HepG2 (cell line): Measurements from ENCODE around the gene CDK14. TPM values are rescaled to one million over a fixed set of nuclear protein-coding genes. Genes with fewer than 3 reads are reported as not detected.

ENCODE experiments used
- FOXA1 ChIP-seq, 2 experiments: fragments of 450-650 bp in 1 of 2; sonication (generic) in 1 of 2; formaldehyde crosslinking in 1 of 2; IDR thresholded peaks; 2 replicates each; pipeline versions ENCODE4 v1.4.0 to v1.6.1; 2016 to 2020; ENCODE audit warnings: missing genetic modification reagents in 1 of 2
- HDAC2 ChIP-seq: sonication (generic); formaldehyde crosslinking; IDR thresholded peaks from 2 replicates; pipeline ENCODE4 v1.4.0; 2020; ENCODE audit warnings: missing genetic modification reagents
- HHEX ChIP-seq: IDR thresholded peaks from 2 replicates; pipeline ENCODE4 v1.6.1; 2016; ENCODE audit warnings: control low read depth
- MTF1 ChIP-seq: sonication (generic); formaldehyde crosslinking; IDR thresholded peaks from 2 replicates; pipeline ENCODE4 v1.5.0; 2020; ENCODE audit warnings: missing genetic modification reagents
- NCOA2 ChIP-seq: sonication (generic); formaldehyde crosslinking; IDR thresholded peaks from 2 replicates; pipeline ENCODE4 v1.8.0; 2022; ENCODE audit warnings: inconsistent platforms
- NR2F6 ChIP-seq, 2 experiments: IDR thresholded peaks; 2 replicates each; pipeline ENCODE4 v1.6.1; 2016; ENCODE audit warnings: antibody characterized with exemption in 1 of 2, mild to moderate bottlenecking in 1 of 2
- RFXANK ChIP-seq: IDR thresholded peaks from 2 replicates; pipeline ENCODE4 v1.6.1; 2016
- SIX4 ChIP-seq: sonication (generic); formaldehyde crosslinking; IDR thresholded peaks from 2 replicates; pipeline ENCODE4 v1.4.0; 2020; ENCODE audit warnings: missing genetic modification reagents
- SMAD3 ChIP-seq: sonication (generic); formaldehyde crosslinking; IDR thresholded peaks from 2 replicates; pipeline ENCODE4 v1.4.0; 2020; ENCODE audit warnings: missing genetic modification reagents
- SOX6 ChIP-seq, 2 experiments: fragments of 450-650 bp in 1 of 2; sonication (generic) in 1 of 2; formaldehyde crosslinking in 1 of 2; IDR thresholded peaks; 2 replicates each; pipeline versions ENCODE4 v1.4.0 to v1.6.1; 2017 to 2020; ENCODE audit warnings: antibody characterized with exemption in 1 of 2, mild to moderate bottlenecking in 1 of 2, missing genetic modification reagents in 1 of 2
- TARDBP ChIP-seq: sonication (generic); formaldehyde crosslinking; IDR thresholded peaks from 2 replicates; pipeline ENCODE4 v1.8.0; 2022; ENCODE audit warnings: mild to moderate bottlenecking, missing genetic modification reagents
- TEAD3 ChIP-seq: optimal IDR thresholded peaks from 2 replicates; pipeline ENCODE3; 2016; ENCODE audit warnings: borderline replicate concordance
- ZMYM2 ChIP-seq: sonication (generic); formaldehyde crosslinking; IDR thresholded peaks from 2 replicates; pipeline ENCODE4 v1.8.0; 2022; ENCODE audit warnings: mild to moderate bottlenecking, missing genetic modification reagents
- polyA plus RNA-seq, 8 experiments: library from polyadenylated mRNA; depleted of rRNA in 3 of 8; stranded (reverse) in 7 of 8; unstranded in 1 of 8; fragments of >200 nt; fragmentation: Illumina TruSeq in 4 of 8; extraction: Trizol in 4 of 8; gene quantifications; 2 replicates each; pipeline versions ENCODE4 v1.2.1 to v1.2.3, GENCODE V29; 2011 to 2016; ENCODE audit warnings: low read depth in 4 of 8, missing spikeins in 1 of 8, mixed read lengths in 1 of 8; ENCODE audit not compliant: insufficient read depth in 1 of 8
- total RNA-seq, 5 experiments: library from RNA; depleted of rRNA; stranded (reverse); fragments of >200 nt; fragmentation: Illumina TruSeq; extraction: Trizol; gene quantifications; 2 replicates each; pipeline ENCODE4 v1.2.3, GENCODE V29; 2016; ENCODE audit warnings: low read depth in 1 of 5
- TF ChIP-seq, protein P1 (sequence below), 2 experiments: IDR thresholded peaks; 2 replicates each; pipeline ENCODE4 v1.6.1; 2011 to 2012; ENCODE audit warnings: low read length in 2 of 2, borderline replicate concordance in 1 of 2, low read depth in 1 of 2, mild to moderate bottlenecking in 1 of 2, moderate library complexity in 1 of 2
- TF ChIP-seq, protein P2 (sequence below), 2 experiments: sonication (generic) in 1 of 2; formaldehyde crosslinking in 1 of 2; IDR thresholded peaks; 2 replicates each; pipeline versions ENCODE4 v1.4.0 to v1.6.1; 2016 to 2020; ENCODE audit warnings: borderline replicate concordance in 1 of 2, low read depth in 1 of 2, mild to moderate bottlenecking in 1 of 2, missing genetic modification reagents in 1 of 2
- TF ChIP-seq, protein P3 (sequence below): sonication (generic); formaldehyde crosslinking; IDR thresholded peaks from 2 replicates; pipeline ENCODE4 v1.4.0; 2020; ENCODE audit warnings: low read depth, missing genetic modification reagents

CDK14 gene
- total and polyA plus RNA-seq, 2 of the 13 experiments (the other 11 are each of a cell fraction or from before 2014, with no cell fraction given): 0.26 to 0.71 TPM

DNA sequence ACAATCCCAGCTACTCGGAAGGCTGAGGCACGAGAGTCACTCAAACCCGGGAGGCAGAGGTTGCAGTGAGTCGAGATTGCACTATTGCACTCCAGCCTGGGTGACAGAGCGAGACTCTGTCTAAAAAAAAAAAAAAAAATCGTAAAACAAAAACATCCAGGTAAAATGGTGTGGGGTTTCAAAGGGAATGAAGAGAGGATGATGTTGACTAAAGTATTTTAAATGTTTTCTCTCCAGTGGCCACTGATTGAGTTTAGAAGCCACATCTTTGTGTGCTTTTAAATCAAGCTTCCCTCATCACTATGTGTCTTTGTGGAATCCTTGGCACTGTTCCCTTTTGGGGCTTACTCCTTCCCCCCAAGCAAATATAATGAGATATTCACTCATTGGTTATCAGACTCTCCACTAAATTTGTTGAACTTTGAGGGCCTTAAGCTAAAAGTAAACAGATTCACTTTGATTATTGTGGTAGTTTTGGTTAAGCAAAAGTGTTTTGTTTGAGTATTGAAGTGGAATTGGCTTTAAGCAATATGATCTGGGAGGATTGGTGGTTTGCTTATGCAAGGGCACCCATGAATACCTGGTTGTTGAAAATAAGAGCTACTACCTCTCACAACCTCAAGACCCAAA lies 162.9 kb downstream of the CDK14 start (continued):
- no peak for TF ChIP-seq SOX6 (IDR thresholded peaks at IDR 0.05)
- peak; percentile 70; the same call in 1 of the 2 replicates for TF ChIP-seq SOX6 (CRISPR knock-in tag; IDR thresholded peaks at IDR 0.05)
- peak; percentile 89 for TF ChIP-seq NR2F6 (IDR thresholded peaks at IDR 0.05)
- TF ChIP-seq NR2F6 (CRISPR knock-in tag; IDR thresholded peaks at IDR 0.05): no peak
- TF ChIP-seq NCOA2 (CRISPR knock-in tag): peak; percentile 69
- TF ChIP-seq HDAC2: peak; percentile 79
- TF ChIP-seq MTF1: no peak
- TF ChIP-seq, protein P1, sequence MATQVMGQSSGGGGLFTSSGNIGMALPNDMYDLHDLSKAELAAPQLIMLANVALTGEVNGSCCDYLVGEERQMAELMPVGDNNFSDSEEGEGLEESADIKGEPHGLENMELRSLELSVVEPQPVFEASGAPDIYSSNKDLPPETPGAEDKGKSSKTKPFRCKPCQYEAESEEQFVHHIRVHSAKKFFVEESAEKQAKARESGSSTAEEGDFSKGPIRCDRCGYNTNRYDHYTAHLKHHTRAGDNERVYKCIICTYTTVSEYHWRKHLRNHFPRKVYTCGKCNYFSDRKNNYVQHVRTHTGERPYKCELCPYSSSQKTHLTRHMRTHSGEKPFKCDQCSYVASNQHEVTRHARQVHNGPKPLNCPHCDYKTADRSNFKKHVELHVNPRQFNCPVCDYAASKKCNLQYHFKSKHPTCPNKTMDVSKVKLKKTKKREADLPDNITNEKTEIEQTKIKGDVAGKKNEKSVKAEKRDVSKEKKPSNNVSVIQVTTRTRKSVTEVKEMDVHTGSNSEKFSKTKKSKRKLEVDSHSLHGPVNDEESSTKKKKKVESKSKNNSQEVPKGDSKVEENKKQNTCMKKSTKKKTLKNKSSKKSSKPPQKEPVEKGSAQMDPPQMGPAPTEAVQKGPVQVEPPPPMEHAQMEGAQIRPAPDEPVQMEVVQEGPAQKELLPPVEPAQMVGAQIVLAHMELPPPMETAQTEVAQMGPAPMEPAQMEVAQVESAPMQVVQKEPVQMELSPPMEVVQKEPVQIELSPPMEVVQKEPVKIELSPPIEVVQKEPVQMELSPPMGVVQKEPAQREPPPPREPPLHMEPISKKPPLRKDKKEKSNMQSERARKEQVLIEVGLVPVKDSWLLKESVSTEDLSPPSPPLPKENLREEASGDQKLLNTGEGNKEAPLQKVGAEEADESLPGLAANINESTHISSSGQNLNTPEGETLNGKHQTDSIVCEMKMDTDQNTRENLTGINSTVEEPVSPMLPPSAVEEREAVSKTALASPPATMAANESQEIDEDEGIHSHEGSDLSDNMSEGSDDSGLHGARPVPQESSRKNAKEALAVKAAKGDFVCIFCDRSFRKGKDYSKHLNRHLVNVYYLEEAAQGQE (IDR thresholded peaks at IDR 0.05; ENCODE audit: borderline replicate concordance in 1 of 2, low read depth in 1 of 2, low read length in 2 of 2): peak in 1 of 2 experiments; percentile 74; a peak in 1 of 4 replicates
- TF ChIP-seq, protein P2, sequence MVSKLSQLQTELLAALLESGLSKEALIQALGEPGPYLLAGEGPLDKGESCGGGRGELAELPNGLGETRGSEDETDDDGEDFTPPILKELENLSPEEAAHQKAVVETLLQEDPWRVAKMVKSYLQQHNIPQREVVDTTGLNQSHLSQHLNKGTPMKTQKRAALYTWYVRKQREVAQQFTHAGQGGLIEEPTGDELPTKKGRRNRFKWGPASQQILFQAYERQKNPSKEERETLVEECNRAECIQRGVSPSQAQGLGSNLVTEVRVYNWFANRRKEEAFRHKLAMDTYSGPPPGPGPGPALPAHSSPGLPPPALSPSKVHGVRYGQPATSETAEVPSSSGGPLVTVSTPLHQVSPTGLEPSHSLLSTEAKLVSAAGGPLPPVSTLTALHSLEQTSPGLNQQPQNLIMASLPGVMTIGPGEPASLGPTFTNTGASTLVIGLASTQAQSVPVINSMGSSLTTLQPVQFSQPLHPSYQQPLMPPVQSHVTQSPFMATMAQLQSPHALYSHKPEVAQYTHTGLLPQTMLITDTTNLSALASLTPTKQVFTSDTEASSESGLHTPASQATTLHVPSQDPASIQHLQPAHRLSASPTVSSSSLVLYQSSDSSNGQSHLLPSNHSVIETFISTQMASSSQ (IDR thresholded peaks at IDR 0.05; ENCODE audit: low read depth): peak; percentile 68
- TF ChIP-seq, protein P2 (CRISPR knock-in tag; IDR thresholded peaks at IDR 0.05; ENCODE audit: borderline replicate concordance): peak; percentile 64; the same call in 1 of the 2 replicates
- TF ChIP-seq RFXANK (CRISPR knock-in tag): no peak
- TF ChIP-seq, protein P3, sequence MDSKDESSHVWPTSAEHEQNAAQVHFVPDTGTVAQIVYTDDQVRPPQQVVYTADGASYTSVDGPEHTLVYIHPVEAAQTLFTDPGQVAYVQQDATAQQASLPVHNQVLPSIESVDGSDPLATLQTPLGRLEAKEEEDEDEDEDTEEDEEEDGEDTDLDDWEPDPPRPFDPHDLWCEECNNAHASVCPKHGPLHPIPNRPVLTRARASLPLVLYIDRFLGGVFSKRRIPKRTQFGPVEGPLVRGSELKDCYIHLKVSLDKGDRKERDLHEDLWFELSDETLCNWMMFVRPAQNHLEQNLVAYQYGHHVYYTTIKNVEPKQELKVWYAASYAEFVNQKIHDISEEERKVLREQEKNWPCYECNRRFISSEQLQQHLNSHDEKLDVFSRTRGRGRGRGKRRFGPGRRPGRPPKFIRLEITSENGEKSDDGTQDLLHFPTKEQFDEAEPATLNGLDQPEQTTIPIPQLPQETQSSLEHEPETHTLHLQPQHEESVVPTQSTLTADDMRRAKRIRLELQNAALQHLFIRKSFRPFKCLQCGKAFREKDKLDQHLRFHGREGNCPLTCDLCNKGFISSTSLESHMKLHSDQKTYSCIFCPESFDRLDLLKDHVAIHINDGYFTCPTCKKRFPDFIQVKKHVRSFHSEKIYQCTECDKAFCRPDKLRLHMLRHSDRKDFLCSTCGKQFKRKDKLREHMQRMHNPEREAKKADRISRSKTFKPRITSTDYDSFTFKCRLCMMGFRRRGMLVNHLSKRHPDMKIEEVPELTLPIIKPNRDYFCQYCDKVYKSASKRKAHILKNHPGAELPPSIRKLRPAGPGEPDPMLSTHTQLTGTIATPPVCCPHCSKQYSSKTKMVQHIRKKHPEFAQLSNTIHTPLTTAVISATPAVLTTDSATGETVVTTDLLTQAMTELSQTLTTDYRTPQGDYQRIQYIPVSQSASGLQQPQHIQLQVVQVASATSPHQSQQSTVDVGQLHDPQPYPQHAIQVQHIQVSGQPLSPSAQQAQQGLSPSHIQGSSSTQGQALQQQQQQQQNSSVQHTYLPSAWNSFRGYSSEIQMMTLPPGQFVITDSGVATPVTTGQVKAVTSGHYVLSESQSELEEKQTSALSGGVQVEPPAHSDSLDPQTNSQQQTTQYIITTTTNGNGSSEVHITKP: no peak
- peak; percentile 69; the same call in 1 of the 2 replicates for TF ChIP-seq TARDBP
- 0 out of 2 replicates have a peak, but pooled peaks have one; percentile 52 for TF ChIP-seq SMAD3 (CRISPR knock-in tag)
- TF ChIP-seq SIX4 (CRISPR knock-in tag): peak; percentile 84; the same call in 1 of the 2 replicates
- TF ChIP-seq HHEX (CRISPR knock-in tag): peak; percentile 98
- no peak for TF ChIP-seq ZMYM2
- no peak for TF ChIP-seq FOXA1 (IDR thresholded peaks at IDR 0.05)
- TF ChIP-seq FOXA1 (CRISPR knock-in tag; IDR thresholded peaks at IDR 0.05): peak; percentile 80
- TF ChIP-seq TEAD3 (CRISPR knock-in tag): peak; percentile 7
